NOMO-1 treated with dmso at 0.1 percent for 144 hours (cell line): ENCODE data around the gene ZBTB42.

Source experiments
- DNase-seq: peaks from one replicate; lab custom pipeline; 2025; ENCODE audit not compliant: unreplicated experiment; lab: John Stamatoyannopoulos, UW

ZBTB42 gene

GRCh38 chr14:104769324-104770071 lies 31.4 kb upstream of the ZBTB42 start:
- no peak for DNase-seq

GRCh38 chr14:104770072-104770579 lies 30.8 kb upstream of the ZBTB42 start:
- no peak for DNase-seq

- no peak for DNase-seq
These were observed 30.0 kb upstream of the ZBTB42 start for GRCh38 chr14:104770851-104771272.

- no peak for DNase-seq
These were observed 29.5 kb upstream of the ZBTB42 start for GRCh38 chr14:104771374-104771773.

GRCh38 chr14:104771918-104772706 lies 28.8 kb upstream of the ZBTB42 start:
- DNase-seq = no peak

DNA sequence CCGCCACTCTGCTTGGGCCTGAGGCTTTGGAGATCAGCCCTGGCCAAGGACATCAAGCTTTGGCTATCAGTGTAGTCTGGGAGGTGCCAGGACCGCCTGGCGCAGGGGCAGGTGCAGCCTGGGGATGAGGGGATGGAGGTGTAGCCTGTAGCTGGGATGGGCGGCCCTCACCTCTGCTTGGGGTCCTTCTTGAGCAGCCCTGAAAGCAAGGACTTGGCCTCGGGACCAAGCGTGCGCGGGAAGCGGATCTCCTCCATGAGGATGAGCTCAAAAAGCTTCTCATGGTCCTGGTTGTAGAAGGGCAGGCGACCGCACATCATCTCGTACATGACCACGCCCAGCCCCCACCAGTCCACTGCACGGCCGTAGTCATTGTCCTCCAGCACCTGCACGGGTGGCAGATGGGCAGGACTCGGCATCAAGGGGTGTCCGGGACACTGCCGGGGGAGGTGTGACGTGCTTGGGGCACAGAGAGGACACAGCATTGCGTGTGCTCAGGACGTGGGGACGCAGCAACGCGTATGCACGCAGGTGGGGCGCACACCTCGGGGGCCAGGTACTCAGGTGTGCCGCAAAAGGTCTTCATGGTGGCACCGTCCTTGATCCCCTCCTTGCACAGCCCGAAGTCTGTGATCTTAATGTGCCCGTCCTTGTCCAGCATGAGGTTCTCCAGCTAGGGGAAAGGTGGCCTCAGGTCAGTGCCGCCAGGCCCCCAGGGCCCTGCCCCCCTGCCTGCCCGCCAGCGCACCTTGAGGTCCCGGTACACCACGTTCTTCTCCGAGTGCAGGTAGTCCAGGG lies 28.0 kb upstream of the ZBTB42 start:
- no peak for DNase-seq

- DNase-seq = no peak
These were observed 27.1 kb upstream of the ZBTB42 start for GRCh38 chr14:104773505-104774452.

DNA sequence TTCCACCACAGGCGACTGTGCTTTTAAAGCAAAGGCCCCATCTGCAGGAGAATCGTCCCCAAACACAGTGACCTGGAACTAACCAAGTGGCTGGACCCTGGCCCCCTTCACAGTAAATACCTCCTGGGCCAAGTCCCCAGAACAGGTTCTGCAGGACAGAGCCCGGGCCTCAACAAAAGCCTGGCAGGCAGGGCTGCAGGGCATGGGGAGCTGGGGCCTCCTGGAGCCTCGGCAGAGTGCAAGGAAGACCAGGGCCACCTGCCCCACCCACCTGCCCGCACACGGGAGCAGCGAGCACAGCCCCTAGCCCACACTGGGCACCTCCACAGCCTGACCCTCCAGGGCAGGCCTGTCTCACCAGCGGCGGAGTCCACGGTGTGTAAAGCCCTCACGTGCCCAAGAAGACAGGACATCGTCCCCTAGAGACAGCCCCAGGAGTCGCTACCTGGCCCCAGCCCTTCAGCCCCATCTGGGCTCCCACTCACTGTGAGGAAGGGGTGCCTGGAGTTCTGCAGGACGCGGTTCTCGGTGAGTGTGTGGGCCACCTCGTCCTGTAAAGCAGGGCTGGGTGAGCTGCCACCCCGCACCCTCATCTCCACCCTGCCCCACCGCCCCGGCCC lies 26.3 kb upstream of the ZBTB42 start:
- DNase-seq = no peak

DNA sequence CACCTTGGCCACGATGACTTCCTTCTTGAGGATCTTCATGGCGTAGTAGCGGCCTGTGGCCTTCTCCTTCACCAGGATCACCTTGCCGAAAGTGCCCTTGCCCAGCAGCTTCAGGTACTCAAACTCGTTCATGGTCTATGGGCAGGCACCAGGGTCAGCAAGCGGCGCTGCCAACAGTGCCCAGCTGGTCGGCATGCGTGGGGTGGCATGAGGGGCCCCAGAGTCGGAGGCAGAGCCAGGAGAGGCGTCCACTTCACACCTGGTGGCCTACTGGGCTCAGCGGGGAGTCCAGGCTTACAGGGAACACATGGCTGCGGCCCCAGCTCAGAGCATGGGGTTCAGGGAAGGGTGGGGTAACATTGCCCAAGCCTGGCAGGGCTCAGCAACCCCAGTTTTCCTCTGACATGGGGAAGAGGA lies 25.8 kb upstream of the ZBTB42 start:
- no peak for DNase-seq

GRCh38 chr14:104776481-104776880 lies 24.4 kb upstream of the ZBTB42 start:
- no peak for DNase-seq

DNA sequence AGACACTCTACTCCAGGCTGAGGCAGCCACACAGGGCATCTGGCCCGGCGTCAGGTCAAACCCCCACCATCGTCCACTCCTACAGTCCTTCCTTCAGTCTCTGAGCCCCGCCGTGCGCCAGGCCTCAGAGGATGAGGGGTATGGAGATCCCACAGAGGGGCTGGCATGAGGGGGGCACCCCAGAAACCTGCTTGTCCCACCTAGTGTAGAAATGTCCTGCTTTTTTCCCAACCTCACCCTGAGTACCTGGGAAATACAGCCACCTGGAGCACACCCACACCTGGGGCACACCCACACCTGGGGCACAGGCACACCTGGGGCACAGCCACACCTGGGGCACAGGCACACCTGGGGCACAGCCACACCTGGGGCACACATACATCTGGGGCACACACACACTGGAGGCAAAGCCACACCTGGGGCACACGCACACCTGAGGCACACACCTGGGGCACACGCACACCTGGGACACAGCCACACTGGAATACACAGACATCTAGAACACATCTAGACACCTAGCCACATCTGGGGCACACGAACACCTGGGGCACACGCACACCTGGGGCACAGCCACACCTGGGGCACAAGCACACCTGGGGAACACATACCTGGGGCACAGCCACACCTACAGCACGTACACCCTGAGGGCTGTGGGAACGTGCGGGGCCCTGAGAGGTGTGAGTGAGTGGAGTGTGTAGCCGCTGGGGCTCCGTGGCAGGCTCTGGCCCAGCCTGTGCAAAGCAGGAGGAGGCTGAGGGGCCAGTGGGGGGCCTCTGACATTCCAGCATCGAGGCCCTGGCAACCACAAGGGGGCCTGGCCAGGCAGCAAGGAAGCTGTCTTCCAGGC lies 23.7 kb upstream of the ZBTB42 start:
- no peak for DNase-seq

- DNase-seq = no peak
These were observed 23.1 kb upstream of the ZBTB42 start for GRCh38 chr14:104777808-104778249.

DNA sequence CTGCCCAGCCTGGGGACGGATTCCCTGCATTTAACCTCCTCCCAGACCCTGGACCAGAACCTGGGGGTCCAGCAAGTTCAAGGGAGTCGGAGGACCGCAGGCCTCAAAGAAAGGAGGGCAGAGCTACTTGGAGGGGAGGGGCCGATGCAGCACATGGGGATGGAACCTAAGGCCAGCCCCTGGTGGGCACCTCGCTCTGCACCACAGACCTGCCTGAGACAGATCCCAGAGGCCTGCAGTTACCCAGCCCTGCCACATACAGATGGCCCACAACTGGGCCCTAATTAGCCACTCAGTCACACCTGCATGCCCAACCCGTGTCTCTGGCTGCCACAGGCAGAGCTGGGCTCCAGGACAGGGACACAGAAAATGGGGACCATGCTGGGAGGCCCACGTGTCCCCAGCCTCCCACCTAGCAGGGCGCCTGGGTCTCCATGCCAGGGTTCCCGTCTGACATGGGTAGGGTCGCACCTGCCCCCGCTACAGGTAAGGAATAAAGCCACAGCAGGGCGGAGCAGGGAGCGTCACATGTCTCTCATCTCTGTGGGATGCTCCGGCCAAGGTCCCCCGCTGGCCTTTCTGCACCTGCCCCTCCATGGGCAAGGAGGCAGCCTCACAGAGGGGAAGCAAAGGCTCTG lies 22.1 kb upstream of the ZBTB42 start:
- no peak for DNase-seq

DNA sequence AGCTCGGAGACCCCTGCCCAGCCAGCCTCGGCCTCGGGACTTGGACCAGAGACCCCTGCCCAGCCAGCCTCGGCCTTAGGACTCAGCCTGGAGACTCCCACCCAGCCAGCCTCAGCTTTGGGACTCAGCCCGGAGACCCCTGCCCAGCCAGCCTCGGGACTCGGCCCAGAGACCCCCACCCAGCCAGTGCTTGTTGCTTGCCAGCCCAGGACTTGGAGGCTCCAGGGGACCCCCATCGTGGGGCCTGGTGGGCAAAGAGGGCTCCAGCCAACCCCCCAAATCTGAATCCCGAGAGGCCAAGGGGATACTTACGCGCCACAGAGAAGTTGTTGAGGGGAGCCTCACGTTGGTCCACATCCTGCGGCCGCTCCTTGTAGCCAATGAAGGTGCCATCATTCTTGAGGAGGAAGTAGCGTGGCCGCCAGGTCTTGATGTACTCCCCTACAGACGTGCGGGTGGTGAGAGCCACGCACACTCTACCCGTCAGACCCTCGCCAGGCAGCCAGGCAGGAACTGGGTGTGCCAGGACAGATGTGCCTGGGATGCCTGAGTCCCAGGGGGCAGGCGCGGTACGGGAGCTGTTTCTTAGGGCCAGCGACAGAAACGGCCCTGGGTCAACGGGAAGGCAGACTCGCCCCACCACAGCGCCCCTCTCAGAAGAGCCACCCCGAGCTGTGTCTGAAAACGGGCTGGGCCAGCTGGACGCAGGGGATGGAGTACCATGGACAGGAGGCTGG lies 21.0 kb upstream of the ZBTB42 start:
- no peak for DNase-seq

DNA sequence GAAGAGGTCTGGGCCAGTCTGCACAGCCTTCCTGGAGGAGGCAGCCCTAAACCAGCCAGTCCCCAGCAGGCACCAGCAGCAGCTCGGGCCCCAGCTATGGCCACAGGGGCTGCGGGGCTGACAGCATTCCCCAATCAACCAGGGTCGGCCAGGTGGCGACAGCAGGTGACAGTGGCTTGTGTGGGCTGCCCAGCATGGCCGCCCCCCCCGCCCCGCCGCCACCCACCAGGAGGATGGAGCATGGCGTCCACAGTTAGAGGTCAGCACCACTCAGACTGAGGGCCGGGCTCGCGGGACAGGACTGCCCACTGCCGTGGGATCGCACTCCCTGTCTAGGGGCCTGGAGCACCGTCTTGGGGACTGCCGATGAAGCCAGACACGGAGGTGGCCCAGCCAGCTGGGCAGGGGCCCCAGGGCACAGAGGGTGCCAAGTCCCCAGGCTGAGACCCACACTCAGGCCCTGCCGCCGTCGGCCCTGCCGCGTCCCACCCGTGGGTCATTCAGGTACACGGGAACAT lies 20.3 kb upstream of the ZBTB42 start:
- DNase-seq = no peak

DNA sequence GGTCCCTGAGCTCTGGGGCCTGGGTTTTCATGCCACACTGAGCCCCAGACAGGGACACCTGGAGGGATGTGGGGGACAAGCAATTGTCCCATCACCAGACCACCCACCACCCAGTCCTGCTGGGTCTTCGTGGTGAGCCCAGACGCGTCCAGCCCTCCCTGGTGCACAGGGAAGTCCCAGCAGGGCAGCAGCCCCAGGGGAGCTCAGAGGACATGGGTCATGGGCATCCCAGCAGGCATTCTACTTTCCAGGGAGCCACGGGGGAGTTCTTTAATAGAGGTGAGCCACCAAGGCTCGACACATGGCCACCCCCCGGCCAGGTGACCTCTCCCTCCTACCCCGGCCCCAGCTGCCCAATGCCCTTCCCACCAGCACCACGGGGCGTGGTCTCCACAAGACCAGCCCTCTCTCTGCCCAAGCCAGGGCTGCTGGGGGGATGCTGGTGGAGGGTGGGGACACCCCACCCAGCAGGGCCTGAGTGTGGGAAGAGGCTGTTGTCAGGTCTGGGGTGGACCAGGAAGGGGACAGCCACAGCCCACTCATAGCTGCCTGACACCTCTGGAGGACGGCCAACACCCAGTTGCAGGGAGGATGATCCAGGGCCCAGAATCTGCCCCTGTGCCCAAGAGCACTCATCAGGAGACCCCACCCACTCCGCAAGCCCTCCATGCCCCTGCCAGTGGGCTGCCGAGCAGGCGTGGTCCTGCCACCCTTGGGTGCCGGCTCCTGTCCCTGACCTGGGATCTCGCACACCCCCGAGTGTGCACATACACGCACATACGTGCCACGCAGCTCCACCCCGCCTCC lies 19.4 kb upstream of the ZBTB42 start:
- DNase-seq = no peak
